GM23338 (cell line): ENCODE results near the gene EVI5L. TPM values are rescaled to one million over a fixed set of nuclear protein-coding genes. Genes with fewer than 3 reads are reported as not detected.

Experiments
- EZH2 ChIP-seq: fragments of 200-600 bp; sonication (generic); IDR thresholded peaks from one replicate; pipeline ENCODE4 v1.8.0; 2017; ENCODE audit warnings: antibody characterized with exemption, mild to moderate bottlenecking, low read depth; ENCODE audit not compliant: unreplicated experiment
- EZH2phosphoT487 ChIP-seq: fragments of 200-600 bp; sonication (generic); IDR thresholded peaks from one replicate; pipeline ENCODE4 v1.8.1; 2018; ENCODE audit warnings: antibody characterized with exemption; ENCODE audit not compliant: unreplicated experiment
- JUNB ChIP-seq: IDR thresholded peaks from one replicate; pipeline ENCODE4 v1.6.1; 2016; ENCODE audit warnings: antibody characterized with exemption; ENCODE audit not compliant: unreplicated experiment
- NANOG ChIP-seq: IDR thresholded peaks from 2 replicates; pipeline ENCODE4 v1.6.1; 2016; ENCODE audit warnings: antibody characterized with exemption, borderline replicate concordance
- POLR2AphosphoS5 ChIP-seq: IDR thresholded peaks from 2 replicates; pipeline ENCODE4 v1.6.1; 2016; ENCODE audit warnings: antibody characterized with exemption, low read depth
- STAT1 ChIP-seq: IDR thresholded peaks from one replicate; pipeline ENCODE4 v1.6.1; 2016; ENCODE audit warnings: antibody characterized with exemption; ENCODE audit not compliant: unreplicated experiment
- ZNF114 ChIP-seq: fragments of 250-450 bp; sonication (Bioruptor Pico); IDR thresholded peaks from 2 replicates; pipeline ENCODE4 v1.5.0; 2020; ENCODE audit warnings: mild to moderate bottlenecking, moderate library complexity
- ZNF331 ChIP-seq: fragments of 250-450 bp; sonication (Bioruptor Pico); IDR thresholded peaks from 2 replicates; pipeline ENCODE4 v1.5.0; 2020; ENCODE audit warnings: low read depth, mild to moderate bottlenecking, moderate library complexity
- polyA plus RNA-seq: library from polyadenylated mRNA; unstranded; fragments of >200 nt; fragmentation: Nextera tagmentation; extraction: Ambion mirVana; gene quantifications from 2 replicates; pipeline ENCODE4 v1.2.1, GENCODE V29; 2016
- total RNA-seq: library from RNA; depleted of rRNA; stranded (reverse); fragments of >200 nt; shearing (Covaris generic); gene quantifications from 2 replicates; pipeline ENCODE4 v1.2.3, GENCODE V29; 2014
- TF ChIP-seq, protein P1 (sequence below): fragments of 250-450 bp; sonication (Bioruptor Pico); IDR thresholded peaks from 2 replicates; pipeline ENCODE4 v1.5.0; 2020; ENCODE audit warnings: mild to moderate bottlenecking, moderate library complexity
- TF ChIP-seq, protein P2 (sequence below): IDR thresholded peaks from 2 replicates; pipeline ENCODE4 v1.6.1; 2016; ENCODE audit warnings: antibody characterized with exemption

Gene EVI5L
- total and polyA plus RNA-seq, 2 experiments from 2014 or later: 4.5 to 16.2 TPM

DNA sequence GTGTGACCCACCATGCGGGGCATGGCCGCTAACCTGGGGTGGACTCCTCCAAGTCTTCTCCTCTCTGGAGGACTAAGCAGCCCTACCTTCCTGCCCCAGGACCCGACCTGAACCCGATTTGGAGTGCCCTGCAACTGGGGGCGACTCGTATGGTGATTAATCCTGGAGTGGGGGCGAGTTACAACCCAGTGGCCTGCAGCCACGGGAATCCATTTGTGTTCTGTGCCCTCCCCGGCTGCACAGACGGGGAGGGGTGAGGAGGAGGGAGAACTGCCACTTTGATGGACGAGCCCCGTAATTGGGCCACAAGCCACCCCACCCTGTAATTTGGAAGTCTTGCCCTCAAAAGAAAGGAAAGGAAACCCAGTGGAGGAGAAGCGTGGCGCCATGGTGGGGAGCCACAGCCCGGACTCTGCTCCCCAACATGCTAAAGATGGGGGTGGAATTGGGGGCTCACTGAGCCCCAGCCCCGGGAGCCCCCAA lies 26.1 kb downstream of the EVI5L start (continued):
- TF ChIP-seq, protein P1, sequence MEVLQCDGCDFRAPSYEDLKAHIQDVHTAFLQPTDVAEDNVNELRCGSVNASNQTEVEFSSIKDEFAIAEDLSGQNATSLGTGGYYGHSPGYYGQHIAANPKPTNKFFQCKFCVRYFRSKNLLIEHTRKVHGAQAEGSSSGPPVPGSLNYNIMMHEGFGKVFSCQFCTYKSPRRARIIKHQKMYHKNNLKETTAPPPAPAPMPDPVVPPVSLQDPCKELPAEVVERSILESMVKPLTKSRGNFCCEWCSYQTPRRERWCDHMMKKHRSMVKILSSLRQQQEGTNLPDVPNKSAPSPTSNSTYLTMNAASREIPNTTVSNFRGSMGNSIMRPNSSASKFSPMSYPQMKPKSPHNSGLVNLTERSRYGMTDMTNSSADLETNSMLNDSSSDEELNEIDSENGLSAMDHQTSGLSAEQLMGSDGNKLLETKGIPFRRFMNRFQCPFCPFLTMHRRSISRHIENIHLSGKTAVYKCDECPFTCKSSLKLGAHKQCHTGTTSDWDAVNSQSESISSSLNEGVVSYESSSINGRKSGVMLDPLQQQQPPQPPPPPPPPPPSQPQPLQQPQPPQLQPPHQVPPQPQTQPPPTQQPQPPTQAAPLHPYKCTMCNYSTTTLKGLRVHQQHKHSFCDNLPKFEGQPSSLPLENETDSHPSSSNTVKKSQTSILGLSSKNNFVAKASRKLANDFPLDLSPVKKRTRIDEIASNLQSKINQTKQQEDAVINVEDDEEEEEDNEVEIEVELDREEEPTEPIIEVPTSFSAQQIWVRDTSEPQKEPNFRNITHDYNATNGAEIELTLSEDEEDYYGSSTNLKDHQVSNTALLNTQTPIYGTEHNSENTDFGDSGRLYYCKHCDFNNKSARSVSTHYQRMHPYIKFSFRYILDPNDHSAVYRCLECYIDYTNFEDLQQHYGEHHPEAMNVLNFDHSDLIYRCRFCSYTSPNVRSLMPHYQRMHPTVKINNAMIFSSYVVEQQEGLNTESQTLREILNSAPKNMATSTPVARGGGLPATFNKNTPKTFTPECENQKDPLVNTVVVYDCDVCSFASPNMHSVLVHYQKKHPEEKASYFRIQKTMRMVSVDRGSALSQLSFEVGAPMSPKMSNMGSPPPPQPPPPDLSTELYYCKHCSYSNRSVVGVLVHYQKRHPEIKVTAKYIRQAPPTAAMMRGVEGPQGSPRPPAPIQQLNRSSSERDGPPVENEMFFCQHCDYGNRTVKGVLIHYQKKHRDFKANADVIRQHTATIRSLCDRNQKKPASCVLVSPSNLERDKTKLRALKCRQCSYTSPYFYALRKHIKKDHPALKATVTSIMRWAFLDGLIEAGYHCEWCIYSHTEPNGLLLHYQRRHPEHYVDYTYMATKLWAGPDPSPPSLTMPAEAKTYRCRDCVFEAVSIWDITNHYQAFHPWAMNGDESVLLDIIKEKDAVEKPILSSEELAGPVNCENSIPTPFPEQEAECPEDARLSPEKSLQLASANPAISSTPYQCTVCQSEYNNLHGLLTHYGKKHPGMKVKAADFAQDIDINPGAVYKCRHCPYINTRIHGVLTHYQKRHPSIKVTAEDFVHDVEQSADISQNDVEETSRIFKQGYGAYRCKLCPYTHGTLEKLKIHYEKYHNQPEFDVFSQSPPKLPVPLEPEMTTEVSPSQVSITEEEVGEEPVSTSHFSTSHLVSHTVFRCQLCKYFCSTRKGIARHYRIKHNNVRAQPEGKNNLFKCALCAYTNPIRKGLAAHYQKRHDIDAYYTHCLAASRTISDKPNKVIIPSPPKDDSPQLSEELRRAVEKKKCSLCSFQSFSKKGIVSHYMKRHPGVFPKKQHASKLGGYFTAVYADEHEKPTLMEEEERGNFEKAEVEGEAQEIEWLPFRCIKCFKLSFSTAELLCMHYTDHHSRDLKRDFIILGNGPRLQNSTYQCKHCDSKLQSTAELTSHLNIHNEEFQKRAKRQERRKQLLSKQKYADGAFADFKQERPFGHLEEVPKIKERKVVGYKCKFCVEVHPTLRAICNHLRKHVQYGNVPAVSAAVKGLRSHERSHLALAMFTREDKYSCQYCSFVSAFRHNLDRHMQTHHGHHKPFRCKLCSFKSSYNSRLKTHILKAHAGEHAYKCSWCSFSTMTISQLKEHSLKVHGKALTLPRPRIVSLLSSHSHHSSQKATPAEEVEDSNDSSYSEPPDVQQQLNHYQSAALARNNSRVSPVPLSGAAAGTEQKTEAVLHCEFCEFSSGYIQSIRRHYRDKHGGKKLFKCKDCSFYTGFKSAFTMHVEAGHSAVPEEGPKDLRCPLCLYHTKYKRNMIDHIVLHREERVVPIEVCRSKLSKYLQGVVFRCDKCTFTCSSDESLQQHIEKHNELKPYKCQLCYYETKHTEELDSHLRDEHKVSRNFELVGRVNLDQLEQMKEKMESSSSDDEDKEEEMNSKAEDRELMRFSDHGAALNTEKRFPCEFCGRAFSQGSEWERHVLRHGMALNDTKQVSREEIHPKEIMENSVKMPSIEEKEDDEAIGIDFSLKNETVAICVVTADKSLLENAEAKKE (CRISPR knock-in tag): no peak
- TF ChIP-seq EZH2phosphoT487 (no peak), NANOG (no peak), JUNB (no peak), POLR2AphosphoS5 (no peak), EZH2 (no peak), ZNF114 (no peak), ZNF331 (no peak), STAT1 (no peak)
- TF ChIP-seq, protein P2, sequence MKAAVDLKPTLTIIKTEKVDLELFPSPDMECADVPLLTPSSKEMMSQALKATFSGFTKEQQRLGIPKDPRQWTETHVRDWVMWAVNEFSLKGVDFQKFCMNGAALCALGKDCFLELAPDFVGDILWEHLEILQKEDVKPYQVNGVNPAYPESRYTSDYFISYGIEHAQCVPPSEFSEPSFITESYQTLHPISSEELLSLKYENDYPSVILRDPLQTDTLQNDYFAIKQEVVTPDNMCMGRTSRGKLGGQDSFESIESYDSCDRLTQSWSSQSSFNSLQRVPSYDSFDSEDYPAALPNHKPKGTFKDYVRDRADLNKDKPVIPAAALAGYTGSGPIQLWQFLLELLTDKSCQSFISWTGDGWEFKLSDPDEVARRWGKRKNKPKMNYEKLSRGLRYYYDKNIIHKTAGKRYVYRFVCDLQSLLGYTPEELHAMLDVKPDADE: no peak
